HFFc6 (cell line): ENCODE data around the gene CELF4. TPM values are rescaled to one million over a fixed set of nuclear protein-coding genes. Genes with fewer than 3 reads are reported as not detected.

ENCODE experiments used
- DNase-seq: peaks from one replicate; pipeline ENCODE4 v3.0.0-alpha.2; 2018
- H3K27ac Mint-ChIP-seq: 2 replicates; pipeline ENCODE4 v1.8.0; 2020; ENCODE audit warnings: mild to moderate bottlenecking, mixed read lengths
- H3K27me3 Mint-ChIP-seq: 2 replicates; pipeline ENCODE4 v1.8.0; 2021; ENCODE audit warnings: mild to moderate bottlenecking, moderate library complexity, mixed read lengths; ENCODE audit not compliant: insufficient read depth
- H3K36me3 Mint-ChIP-seq: 2 replicates; pipeline ENCODE4 v1.8.0; 2021; ENCODE audit warnings: low read depth, mixed read lengths
- H3K4me1 Mint-ChIP-seq: 2 replicates; pipeline ENCODE4 v1.8.0; 2020; ENCODE audit warnings: low read depth, mixed read lengths
- H3K4me3 Mint-ChIP-seq: 2 replicates; pipeline ENCODE4 v1.8.0; 2020; ENCODE audit warnings: mild to moderate bottlenecking, moderate library complexity, mixed read lengths
- H3K9me3 Mint-ChIP-seq: 2 replicates; pipeline ENCODE4 v1.8.0; 2020; ENCODE audit warnings: mild to moderate bottlenecking, mixed read lengths
- total RNA-seq, 6 experiments: library from RNA; stranded (reverse); fragmentation: NEBNext Ultra II Directional; extraction: Animal tissue kit (Norgen Biotek cat#: 25700); gene quantifications; 2 replicates in 1 of 6; 3 replicates in 5 of 6; pipeline ENCODE4 v1.2.3, GENCODE V29; 2021
- TF ChIP-seq, protein P1 (sequence below): fragments of 200-600 bp; sonication (generic); IDR thresholded peaks from 2 replicates; pipeline ENCODE4 v1.5.0; 2021; ENCODE audit warnings: antibody characterized with exemption, mild to moderate bottlenecking

Gene CELF4
- total RNA-seq, 6 experiments from 2014 or later, result not detected

DNA sequence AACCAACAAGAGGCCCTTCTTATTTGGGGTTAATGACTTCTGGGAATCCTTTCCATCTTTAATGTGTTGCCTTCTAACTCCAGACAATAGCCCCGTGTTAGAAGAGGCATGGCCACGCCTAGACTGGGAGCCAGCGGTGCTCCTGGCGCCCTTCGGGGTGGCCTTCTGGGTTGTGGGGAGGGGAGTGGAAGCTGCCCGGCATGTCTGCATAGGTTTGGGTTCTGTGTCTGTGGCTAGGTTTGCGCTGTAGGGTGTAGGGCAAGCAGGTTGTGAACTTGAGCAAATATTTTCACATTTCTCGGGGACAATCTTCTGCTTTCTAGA lies 40.4 kb downstream of the CELF4 start:
- no peaks in the 10 kb centered on the region for H3K36me3 Mint-ChIP-seq
- H3K4me1 Mint-ChIP-seq, result no peaks in the 10 kb centered on the region
- no peak overlapping the region for H3K27ac Mint-ChIP-seq
- no peak for DNase-seq
- H3K4me3 Mint-ChIP-seq, result no peak overlapping the region
- TF ChIP-seq, protein P1, sequence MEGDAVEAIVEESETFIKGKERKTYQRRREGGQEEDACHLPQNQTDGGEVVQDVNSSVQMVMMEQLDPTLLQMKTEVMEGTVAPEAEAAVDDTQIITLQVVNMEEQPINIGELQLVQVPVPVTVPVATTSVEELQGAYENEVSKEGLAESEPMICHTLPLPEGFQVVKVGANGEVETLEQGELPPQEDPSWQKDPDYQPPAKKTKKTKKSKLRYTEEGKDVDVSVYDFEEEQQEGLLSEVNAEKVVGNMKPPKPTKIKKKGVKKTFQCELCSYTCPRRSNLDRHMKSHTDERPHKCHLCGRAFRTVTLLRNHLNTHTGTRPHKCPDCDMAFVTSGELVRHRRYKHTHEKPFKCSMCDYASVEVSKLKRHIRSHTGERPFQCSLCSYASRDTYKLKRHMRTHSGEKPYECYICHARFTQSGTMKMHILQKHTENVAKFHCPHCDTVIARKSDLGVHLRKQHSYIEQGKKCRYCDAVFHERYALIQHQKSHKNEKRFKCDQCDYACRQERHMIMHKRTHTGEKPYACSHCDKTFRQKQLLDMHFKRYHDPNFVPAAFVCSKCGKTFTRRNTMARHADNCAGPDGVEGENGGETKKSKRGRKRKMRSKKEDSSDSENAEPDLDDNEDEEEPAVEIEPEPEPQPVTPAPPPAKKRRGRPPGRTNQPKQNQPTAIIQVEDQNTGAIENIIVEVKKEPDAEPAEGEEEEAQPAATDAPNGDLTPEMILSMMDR, result no peak
- no peaks in the 10 kb centered on the region for H3K9me3 Mint-ChIP-seq
- peaks cover 62% of the 10 kb centered on the region for H3K27me3 Mint-ChIP-seq

DNA sequence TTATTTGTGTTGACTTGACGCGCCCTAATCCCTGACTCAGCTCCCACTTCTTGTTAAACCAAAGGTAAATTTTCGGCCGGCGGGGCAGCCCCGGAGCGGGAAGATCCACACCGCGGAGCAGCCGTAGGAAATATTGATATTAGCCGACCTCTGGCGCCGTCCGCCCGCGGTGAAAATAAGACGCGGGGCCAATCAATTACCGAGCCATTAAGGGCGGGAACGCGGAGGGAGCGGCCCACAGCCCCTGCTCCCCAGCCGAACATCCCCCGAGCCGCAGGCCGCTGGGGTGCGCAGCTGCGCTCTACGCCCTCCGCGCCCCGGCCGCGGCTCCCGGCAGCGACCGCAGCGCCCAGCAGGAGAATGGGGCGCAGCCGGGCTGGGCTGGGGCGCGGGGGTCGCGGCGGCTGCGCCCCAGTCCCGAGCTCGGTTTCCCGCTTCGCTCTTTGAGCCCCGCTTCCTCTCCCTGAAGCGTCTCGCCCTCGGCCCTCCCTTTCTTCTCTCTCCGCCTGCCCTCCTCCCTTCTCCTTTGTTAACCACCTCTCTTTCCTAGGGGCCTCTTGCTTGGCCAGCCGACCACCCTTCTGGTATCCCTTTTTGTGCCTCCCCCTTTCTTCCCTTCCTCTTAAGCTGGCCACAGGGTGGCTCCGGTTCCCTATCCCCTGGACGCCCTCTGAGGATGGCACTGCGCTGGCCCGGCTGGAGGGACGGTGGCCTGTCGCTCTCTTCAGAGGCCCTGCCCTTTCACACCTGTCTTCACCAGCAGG lies 40.9 kb downstream of the CELF4 start:
- Mint-ChIP-seq H3K36me3 (no peaks in the 10 kb centered on the region), H3K9me3 (no peaks in the 10 kb centered on the region), H3K4me3 (no peak overlapping the region), H3K4me1 (no peaks in the 10 kb centered on the region), H3K27me3 (peaks cover 59% of the 10 kb centered on the region), H3K27ac (no peak overlapping the region)
- TF ChIP-seq, protein P1, result no peak
- DNase-seq, result no peak

DNA sequence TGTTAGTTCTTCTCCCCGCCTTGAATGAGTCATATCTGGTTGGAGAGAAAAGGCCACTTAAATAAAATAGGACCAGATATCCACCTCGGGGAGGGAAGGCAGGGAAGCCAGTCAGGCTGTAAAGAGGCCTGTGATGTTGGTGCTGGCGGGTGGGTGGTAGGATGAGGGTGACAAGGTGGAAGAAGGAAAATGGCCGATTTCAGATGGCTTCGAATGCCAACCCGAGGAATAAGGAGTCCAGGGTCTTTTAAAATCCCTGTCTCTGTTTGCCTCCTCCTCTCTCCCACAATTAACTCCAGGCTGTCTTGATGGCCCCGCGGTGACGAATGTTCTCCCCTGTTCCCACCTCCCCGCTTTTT lies 41.5 kb downstream of the CELF4 start:
- Mint-ChIP-seq H3K4me3 (no peak overlapping the region), H3K9me3 (no peaks in the 10 kb centered on the region), H3K4me1 (no peaks in the 10 kb centered on the region), H3K27ac (no peak overlapping the region), H3K36me3 (no peaks in the 10 kb centered on the region), H3K27me3 (peaks cover 58% of the 10 kb centered on the region)
- TF ChIP-seq, protein P1, result no peak
- no peak for DNase-seq

DNA sequence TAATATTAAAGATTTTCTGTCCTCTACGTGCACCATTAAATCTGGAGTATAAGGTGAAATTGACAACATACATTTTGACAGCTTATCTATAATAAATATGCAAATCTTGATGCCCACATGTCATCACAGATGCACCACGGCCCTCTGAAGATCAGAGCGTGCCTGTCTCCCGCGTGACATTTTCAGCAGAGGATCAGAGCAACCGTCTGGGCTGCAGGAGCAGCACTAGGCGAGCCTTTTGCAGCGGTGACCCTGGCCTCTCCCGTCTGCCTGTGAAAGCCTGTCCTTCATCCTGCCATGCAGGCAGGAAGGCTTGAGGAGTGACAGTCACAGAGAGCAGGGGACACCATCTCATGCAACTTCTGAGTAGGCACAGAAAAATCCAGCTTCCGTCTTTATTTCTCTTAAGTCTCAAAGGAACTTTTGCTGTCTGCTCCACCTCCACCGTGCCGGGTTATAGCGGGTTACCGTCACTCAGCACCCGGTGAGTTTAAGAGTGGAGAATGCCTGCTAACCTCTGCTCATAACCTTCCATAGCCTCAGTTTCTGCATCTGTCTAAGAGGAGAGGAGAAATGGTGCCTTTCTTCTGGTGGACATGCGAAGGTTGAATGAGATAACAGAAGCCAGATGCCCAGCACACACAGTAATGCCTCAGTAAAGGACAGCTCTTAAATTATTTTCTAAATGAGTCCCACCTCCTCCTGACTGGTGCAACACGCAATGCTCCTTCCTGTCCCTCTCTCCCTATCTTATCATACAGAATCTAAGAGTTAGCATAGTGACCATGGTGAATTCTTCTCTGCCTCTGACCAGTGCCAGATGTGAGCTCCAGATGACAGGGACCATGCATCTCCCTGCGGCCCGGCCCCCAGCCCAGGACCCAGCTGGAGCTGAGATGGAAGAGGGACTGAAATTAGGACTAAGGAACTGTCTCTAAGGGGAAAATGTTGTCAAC lies 43.8 kb downstream of the CELF4 start:
- no peak for DNase-seq
- Mint-ChIP-seq H3K27me3 (peaks cover 54% of the 10 kb centered on the region), H3K27ac (no peak overlapping the region), H3K36me3 (no peaks in the 10 kb centered on the region), H3K9me3 (no peaks in the 10 kb centered on the region), H3K4me3 (no peak overlapping the region), H3K4me1 (no peaks in the 10 kb centered on the region)
- TF ChIP-seq, protein P1, result no peak

DNA sequence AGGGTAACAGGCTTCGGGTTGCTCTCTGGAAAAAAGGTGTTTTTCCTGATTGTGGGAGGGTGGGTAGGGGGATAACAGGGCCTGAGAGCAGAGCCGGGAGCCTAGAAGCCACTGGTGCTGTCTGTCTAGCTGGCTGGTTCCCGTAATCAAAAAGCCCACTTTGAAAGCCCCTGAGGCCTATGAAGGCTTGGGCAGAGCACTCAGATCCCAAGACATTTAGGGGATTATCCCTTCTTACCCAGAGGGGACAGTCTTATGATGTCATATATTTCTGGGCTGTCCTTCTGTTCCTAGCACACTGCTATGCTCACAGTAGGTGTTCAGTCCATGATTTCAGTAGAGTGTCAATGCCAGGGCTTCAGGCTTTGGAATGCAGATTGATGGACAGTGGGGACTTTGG lies 45.1 kb downstream of the CELF4 start:
- H3K27ac Mint-ChIP-seq, result no peak overlapping the region
- H3K4me1 Mint-ChIP-seq, result no peaks in the 10 kb centered on the region
- H3K27me3 Mint-ChIP-seq, result peaks cover 48% of the 10 kb centered on the region
- TF ChIP-seq, protein P1, result no peak
- no peak overlapping the region for H3K4me3 Mint-ChIP-seq
- DNase-seq, result no peak
- H3K36me3 Mint-ChIP-seq, result no peaks in the 10 kb centered on the region
- no peaks in the 10 kb centered on the region for H3K9me3 Mint-ChIP-seq
